SK-N-SH (cell line): ENCODE results near the gene ADD1. TPM values are rescaled to one million over a fixed set of nuclear protein-coding genes. Genes with fewer than 3 reads are reported as not detected.

Source experiments
- CTCF ChIA-PET: fragments of 300-600, 350-600 bp; formaldehyde crosslinking; extraction: SDS; loops from one replicate; lab custom pipeline; 2021; lab: Yijun Ruan, JAX
- POLR2A ChIA-PET: fragments of 350-600 bp; sonication (Branson Sonifier 250); formaldehyde crosslinking; extraction: SDS; loops from one replicate; lab custom pipeline; 2020; ENCODE audit warnings: antibody characterized with exemption, inconsistent platforms; lab: Yijun Ruan, JAX
- DNase-seq: peaks from one replicate; pipeline ENCODE4 v3.0.0; 2012
- H2AFZ ChIP-seq: fragments of 200-600 bp; sonication (generic); 2 replicates; pipeline ENCODE4 v1.8.1; 2016; ENCODE audit warnings: antibody characterized with exemption, mild to moderate bottlenecking, low read depth
- H3F3A ChIP-seq: fragments of 200-600 bp; sonication (generic); replicated peaks from 2 replicates; pipeline ENCODE3; 2016; ENCODE audit warnings: antibody characterized with exemption, mild to moderate bottlenecking; ENCODE audit not compliant: insufficient read depth
- H3K27ac ChIP-seq, 2 experiments: fragments of 200-500 bp in 1 of 2; fragments of 200-600 bp in 1 of 2; sonication (Bioruptor generic) in 1 of 2; sonication (generic), shearing (Covaris generic) in 1 of 2; 2 replicates each; pipeline versions ENCODE4 v1.5.1 to v1.6.1; 2014 to 2016; ENCODE audit warnings: low read depth in 2 of 2, inconsistent platforms in 1 of 2, low read length in 1 of 2, mild to moderate bottlenecking in 1 of 2, mixed read lengths in 1 of 2
- H3K27me3 ChIP-seq: fragments of 200-600 bp; sonication (generic), shearing (Covaris generic); 2 replicates; pipeline ENCODE4 v1.6.1; 2016; ENCODE audit warnings: mixed run types; ENCODE audit not compliant: insufficient read depth
- H3K36me3 ChIP-seq, 2 experiments: fragments of 200-500 bp in 1 of 2; fragments of 200-600 bp in 1 of 2; sonication (Bioruptor generic) in 1 of 2; sonication (generic) in 1 of 2; replicated peaks in 1 of 2; 2 replicates each; pipeline versions ENCODE3 to v1.5.1; 2014 to 2016; ENCODE audit warnings: low read length in 1 of 2, mild to moderate bottlenecking in 1 of 2; ENCODE audit not compliant: insufficient read depth in 2 of 2, control insufficient read depth in 1 of 2
- H3K4me1 ChIP-seq, 2 experiments: fragments of 200-500 bp in 1 of 2; fragments of 200-600 bp in 1 of 2; sonication (Bioruptor generic) in 1 of 2; sonication (generic), shearing (Covaris generic) in 1 of 2; 2 replicates each; pipeline versions ENCODE4 v1.5.1 to v1.6.1; 2014 to 2016; ENCODE audit warnings: low read depth in 1 of 2, low read length in 1 of 2, mixed run types in 1 of 2; ENCODE audit not compliant: insufficient read depth in 2 of 2, control insufficient read depth in 1 of 2
- H3K4me2 ChIP-seq: fragments of 200-600 bp; sonication (generic), shearing (Covaris generic); 2 replicates; pipeline ENCODE4 v1.6.1; 2017; ENCODE audit warnings: mixed run types
- H3K4me3 ChIP-seq, 2 experiments: fragments of 200-500 bp in 1 of 2; fragments of 200-600 bp in 1 of 2; sonication (Bioruptor generic) in 1 of 2; sonication (generic), shearing (Covaris generic) in 1 of 2; 2 replicates each; pipeline versions ENCODE4 v1.5.1 to v1.8.1; 2014 to 2016; ENCODE audit warnings: low read depth in 2 of 2, inconsistent platforms in 1 of 2, low read length in 1 of 2, mild to moderate bottlenecking in 1 of 2, mixed read lengths in 1 of 2, moderate library complexity in 1 of 2
- H3K79me2 ChIP-seq: fragments of 200-600 bp; sonication (generic); 2 replicates; pipeline ENCODE4 v1.8.1; 2017; ENCODE audit warnings: mild to moderate bottlenecking; ENCODE audit not compliant: insufficient read depth
- H3K9ac ChIP-seq: fragments of 200-600 bp; sonication (generic); 2 replicates; pipeline ENCODE4 v1.6.1; 2017; ENCODE audit warnings: mixed run types
- H3K9me2 ChIP-seq: fragments of 200-600 bp; sonication (generic); 2 replicates; pipeline ENCODE4 v1.6.1; 2017; ENCODE audit warnings: mixed run types
- H3K9me3 ChIP-seq: fragments of 200-600 bp; sonication (generic); 2 replicates; pipeline ENCODE4 v1.6.1; 2017; ENCODE audit warnings: mixed run types, mild to moderate bottlenecking, moderate library complexity
- H4K20me1 ChIP-seq: fragments of 200-600 bp; sonication (generic); 2 replicates; pipeline ENCODE4 v1.6.1; 2017; ENCODE audit warnings: mild to moderate bottlenecking, mixed run types; ENCODE audit not compliant: insufficient read depth
- ELF1 ChIP-seq: IDR thresholded peaks from 2 replicates; pipeline ENCODE4 v1.4.0; 2012
- EP300 ChIP-seq, 2 experiments: IDR thresholded peaks; 2 replicates each; pipeline versions ENCODE4 v1.4.0 to v1.6.1; 2012; ENCODE audit warnings: borderline replicate concordance in 1 of 2, low read depth in 1 of 2, low read length in 1 of 2
- FOSL2 ChIP-seq: IDR thresholded peaks from 2 replicates; pipeline ENCODE4 v1.4.0; 2012; ENCODE audit warnings: low read depth, mild to moderate bottlenecking, moderate library complexity, borderline replicate concordance
- FOXJ3 ChIP-seq: sonication (generic); formaldehyde crosslinking; IDR thresholded peaks from 2 replicates; pipeline ENCODE4 v1.5.1; 2020; ENCODE audit warnings: mild to moderate bottlenecking, missing genetic modification reagents
- IRF3 ChIP-seq: fragments of 150-350 bp; IDR thresholded peaks from 2 replicates; pipeline ENCODE4 v1.6.1; 2016; ENCODE audit warnings: mild to moderate bottlenecking, low read depth, low read length
- JUND ChIP-seq: IDR thresholded peaks from 2 replicates; pipeline ENCODE4 v1.4.0; 2012
- NRF1 ChIP-seq: IDR thresholded peaks from 2 replicates; pipeline ENCODE4 v1.6.1; 2012; ENCODE audit warnings: low read depth, mild to moderate bottlenecking, low read length
- PBX3 ChIP-seq: IDR thresholded peaks from 2 replicates; pipeline ENCODE4; 2012
- POLR2AphosphoS5 ChIP-seq: IDR thresholded peaks from 2 replicates; pipeline ENCODE4 v1.6.1; 2012; ENCODE audit warnings: low read depth, low read length
- RAD21 ChIP-seq: IDR thresholded peaks from 2 replicates; pipeline ENCODE4 v1.6.1; 2012; ENCODE audit warnings: mild to moderate bottlenecking, low read length
- REST ChIP-seq: IDR thresholded peaks from 2 replicates; pipeline ENCODE4 v1.6.1; 2012; ENCODE audit warnings: mild to moderate bottlenecking, low read depth, low read length, moderate library complexity
- RXRA ChIP-seq: IDR thresholded peaks from 2 replicates; pipeline ENCODE4 v1.4.0; 2012; ENCODE audit warnings: low read depth, mild to moderate bottlenecking, borderline replicate concordance
- SIN3A ChIP-seq: IDR thresholded peaks from 2 replicates; pipeline ENCODE4 v1.6.1; 2012; ENCODE audit warnings: low read depth, mild to moderate bottlenecking, low read length, moderate library complexity, borderline replicate concordance
- TAF1 ChIP-seq: IDR thresholded peaks from 2 replicates; pipeline ENCODE4 v1.6.1; 2012; ENCODE audit warnings: low read depth, mild to moderate bottlenecking, low read length, moderate library complexity, borderline replicate concordance
- TCF12 ChIP-seq: IDR thresholded peaks from 2 replicates; pipeline ENCODE4 v1.4.0; 2012
- TEAD4 ChIP-seq: IDR thresholded peaks from 2 replicates; pipeline ENCODE4 v1.4.0; 2012; ENCODE audit warnings: mild to moderate bottlenecking, borderline replicate concordance; ENCODE audit not compliant: insufficient read depth
- USF1 ChIP-seq: IDR thresholded peaks from 2 replicates; pipeline ENCODE4 v1.4.0; 2012; ENCODE audit warnings: low read depth, borderline replicate concordance
- USF2 ChIP-seq: fragments of 150-350 bp; IDR thresholded peaks from 2 replicates; pipeline ENCODE4 v1.6.1; 2017; ENCODE audit warnings: antibody characterized with exemption, low read length, low read depth, borderline replicate concordance
- YY1 ChIP-seq: IDR thresholded peaks from 2 replicates; pipeline ENCODE4 v1.4.0; 2012; ENCODE audit warnings: low read depth, mild to moderate bottlenecking
- WGBS: methylation state at CpG from one replicate; pipeline ENCODE4 v1.1.6; 2017; ENCODE audit warnings: low lambda C conversion rate; 5-methylcytosine and 5-hydroxymethylcytosine counted together
- polyA plus RNA-seq, 3 experiments: library from polyadenylated mRNA; depleted of rRNA; stranded (reverse); fragments of >200 nt; gene quantifications; 2 replicates each; pipeline ENCODE4 v1.2.3, GENCODE V29; 2012

Gene ADD1
- polyA plus RNA-seq, 1 of the 3 experiments (the other 2 are of a cell fraction): 155 TPM

- Histone ChIP-seq H4K20me1 (peaks cover 96% of the 10 kb centered on the region), H2AFZ (no peak overlapping the region), H3K79me2 (peaks cover 100% of the 10 kb centered on the region), H3K36me3 (no peaks in the 10 kb centered on the region), H3K4me1 (peaks cover 36 to 40% of the 10 kb centered on the region in 2 experiments; a peak in 3 of 4 replicates), H3K9ac (no peak overlapping the region), H3K27me3 (no peaks in the 10 kb centered on the region), H3K9me2 (no peaks in the 10 kb centered on the region), H3K9me3 (no peaks in the 10 kb centered on the region), H3K4me2 (no peak overlapping the region), H3K27ac (no peak overlapping the region), H3K4me3 (no peak overlapping the region), H3F3A (no peaks in the 10 kb centered on the region)
- CTCF ChIA-PET: no interaction called here
- TF ChIP-seq NRF1 (no peak), JUND (no peak), POLR2AphosphoS5 (no peak), PBX3 (no peak), RAD21 (no peak), SIN3A (no peak), TCF12 (no peak), IRF3 (no peak), FOXJ3 (CRISPR knock-in tag) (no peak), YY1 (no peak), USF2 (no peak), TAF1 (no peak), ELF1 (no peak), TEAD4 (no peak), FOSL2 (no peak), RXRA (no peak), EP300 (IDR thresholded peaks at IDR 0.05; ENCODE audit: borderline replicate concordance in 1 of 2, low read depth in 1 of 2, low read length in 1 of 2) (no peak), REST (no peak), USF1 (no peak)
- POLR2A ChIA-PET: no interaction called here
- no peak for DNase-seq
- 86% methylated on average over 6 of the region's 6 CpGs for WGBS
Measured at GRCh38 chr4:2869659-2870058, 26.0 kb downstream of the ADD1 start.
